Activated T-helper 2 cell treated with anti-CD3 and anti-CD28 coated beads, Interferon-gamma antibody, Interleukin-2, Interleukin-4, amounts not matched to agents 10 μg/mL and 5 μg/mL and 100 μg/mL, durations not matched to agents 14 hours and 24 hours and 36 hours (primary cell): ENCODE results near the gene CDR2L. TPM values are rescaled to one million over a fixed set of nuclear protein-coding genes. Genes with fewer than 3 reads are reported as not detected.
"Not testable (repeated sequence)": the region's sequence is repeated elsewhere in the genome, so short reads cannot be mapped to it uniquely, and the experiment has no call there.

Source experiments
- DNase-seq: peaks from one replicate; pipeline ENCODE4 v3.0.0; 2021; ENCODE audit warnings: low spot score
- H3K27ac Mint-ChIP-seq: one replicate; pipeline ENCODE4 v1.8.0; 2021; ENCODE audit warnings: mixed read lengths
- H3K27me3 Mint-ChIP-seq: one replicate; pipeline ENCODE4 v1.8.0; 2021; ENCODE audit warnings: low read depth, mixed read lengths
- H3K36me3 Mint-ChIP-seq: one replicate; pipeline ENCODE4 v1.8.0; 2021; ENCODE audit warnings: low read depth, mixed read lengths
- H3K4me1 Mint-ChIP-seq: one replicate; pipeline ENCODE4 v1.8.0; 2021; ENCODE audit warnings: low read depth, mixed read lengths
- H3K4me3 Mint-ChIP-seq: one replicate; pipeline ENCODE4 v1.8.0; 2021; ENCODE audit warnings: low read depth, mild to moderate bottlenecking, moderate library complexity, mixed read lengths
- H3K9me3 Mint-ChIP-seq: one replicate; pipeline ENCODE4 v1.8.0; 2021; ENCODE audit warnings: mixed read lengths
- intact Hi-C: fragments of 100-400 bp; cut with micrococcal nuclease; formaldehyde crosslinking; loops from one replicate; pipeline ENCODE4 v1.15.1; 2023
- total RNA-seq: library from RNA; stranded (reverse); gene quantifications from 2 replicates; pipeline ENCODE4 v1.2.3, GENCODE V29; 2022

CDR2L gene
- total RNA-seq, 1 donor from 2014 or later: 2.4 TPM

DNA sequence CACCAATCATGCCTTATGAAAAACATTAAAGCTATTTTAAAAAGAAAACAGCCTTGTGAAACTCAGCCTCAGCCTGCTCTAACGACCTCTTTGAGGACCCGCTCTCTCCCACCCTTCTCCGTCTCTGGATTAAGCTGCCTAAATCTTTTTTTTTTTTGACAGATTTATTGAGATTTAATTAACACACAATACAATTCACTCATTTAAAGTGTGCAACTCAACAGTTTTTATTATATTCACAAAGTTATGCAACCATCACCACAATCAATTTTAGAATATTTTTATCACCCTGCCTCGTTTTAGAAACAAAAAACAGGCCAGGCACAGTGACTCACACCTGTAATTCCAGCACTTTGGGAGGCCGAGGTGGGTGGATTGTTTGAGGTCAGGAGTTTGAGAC lies 8.4 kb downstream of the CDR2L start:
- Mint-ChIP-seq H3K27me3 (peaks cover 12% of the 10 kb centered on the region), H3K36me3 (no peaks in the 10 kb centered on the region), H3K27ac (no peak overlapping the region), H3K9me3 (no peaks in the 10 kb centered on the region), H3K4me1 (peaks cover 6% of the 10 kb centered on the region), H3K4me3 (no peak overlapping the region)
- DNase-seq: no peak
- intact Hi-C loops: no loop called here

DNA sequence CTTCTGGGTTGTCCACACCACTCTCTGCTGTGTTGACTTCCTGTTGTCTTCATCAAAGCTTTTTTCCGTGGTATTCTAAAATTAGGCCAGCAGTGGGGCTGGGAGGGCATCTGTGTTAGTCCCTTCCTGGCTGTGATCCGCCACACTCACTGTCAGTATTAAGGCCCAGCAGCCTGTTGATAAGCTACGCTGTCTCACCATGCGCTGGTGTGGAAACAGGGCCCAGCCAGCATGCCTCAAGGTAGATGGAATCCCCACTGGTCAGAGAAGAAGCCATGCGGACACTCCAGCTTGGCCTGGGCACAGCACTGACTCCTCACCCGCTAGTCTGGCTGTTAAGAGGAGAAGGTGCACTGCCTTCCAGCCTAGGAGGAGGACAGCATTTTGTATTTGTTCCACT lies 11.4 kb downstream of the CDR2L start:
- intact Hi-C loops: no loop called here
- DNase-seq: no peak
- H3K4me3 Mint-ChIP-seq: no peak overlapping the region
- H3K36me3 Mint-ChIP-seq: no peaks in the 10 kb centered on the region
- H3K27me3 Mint-ChIP-seq: peaks cover 4% of the 10 kb centered on the region
- no peak overlapping the region for H3K27ac Mint-ChIP-seq
- H3K4me1 Mint-ChIP-seq: peaks cover 9% of the 10 kb centered on the region
- H3K9me3 Mint-ChIP-seq: no peaks in the 10 kb centered on the region

- peaks cover 4% of the 10 kb centered on the region for H3K27me3 Mint-ChIP-seq
- no peak overlapping the region for H3K27ac Mint-ChIP-seq
- H3K9me3 Mint-ChIP-seq: no peaks in the 10 kb centered on the region
- no peak for DNase-seq
- H3K4me1 Mint-ChIP-seq: peaks cover 9% of the 10 kb centered on the region
- intact Hi-C loops: no loop called here
- H3K4me3 Mint-ChIP-seq: no peak overlapping the region
- no peaks in the 10 kb centered on the region for H3K36me3 Mint-ChIP-seq
These were observed 12.1 kb downstream of the CDR2L start for GRCh38 chr17:74999523-74999922.

- no peaks in the 10 kb centered on the region for H3K9me3 Mint-ChIP-seq
- peaks cover 9% of the 10 kb centered on the region for H3K4me1 Mint-ChIP-seq
- H3K36me3 Mint-ChIP-seq: no peaks in the 10 kb centered on the region
- H3K27ac Mint-ChIP-seq: no peak overlapping the region
- no peak for DNase-seq
- no peaks in the 10 kb centered on the region for H3K27me3 Mint-ChIP-seq
- H3K4me3 Mint-ChIP-seq: no peak overlapping the region
- intact Hi-C loops: no loop called here
These were observed 14.7 kb downstream of the CDR2L start for GRCh38 chr17:75001915-75002843.

DNA sequence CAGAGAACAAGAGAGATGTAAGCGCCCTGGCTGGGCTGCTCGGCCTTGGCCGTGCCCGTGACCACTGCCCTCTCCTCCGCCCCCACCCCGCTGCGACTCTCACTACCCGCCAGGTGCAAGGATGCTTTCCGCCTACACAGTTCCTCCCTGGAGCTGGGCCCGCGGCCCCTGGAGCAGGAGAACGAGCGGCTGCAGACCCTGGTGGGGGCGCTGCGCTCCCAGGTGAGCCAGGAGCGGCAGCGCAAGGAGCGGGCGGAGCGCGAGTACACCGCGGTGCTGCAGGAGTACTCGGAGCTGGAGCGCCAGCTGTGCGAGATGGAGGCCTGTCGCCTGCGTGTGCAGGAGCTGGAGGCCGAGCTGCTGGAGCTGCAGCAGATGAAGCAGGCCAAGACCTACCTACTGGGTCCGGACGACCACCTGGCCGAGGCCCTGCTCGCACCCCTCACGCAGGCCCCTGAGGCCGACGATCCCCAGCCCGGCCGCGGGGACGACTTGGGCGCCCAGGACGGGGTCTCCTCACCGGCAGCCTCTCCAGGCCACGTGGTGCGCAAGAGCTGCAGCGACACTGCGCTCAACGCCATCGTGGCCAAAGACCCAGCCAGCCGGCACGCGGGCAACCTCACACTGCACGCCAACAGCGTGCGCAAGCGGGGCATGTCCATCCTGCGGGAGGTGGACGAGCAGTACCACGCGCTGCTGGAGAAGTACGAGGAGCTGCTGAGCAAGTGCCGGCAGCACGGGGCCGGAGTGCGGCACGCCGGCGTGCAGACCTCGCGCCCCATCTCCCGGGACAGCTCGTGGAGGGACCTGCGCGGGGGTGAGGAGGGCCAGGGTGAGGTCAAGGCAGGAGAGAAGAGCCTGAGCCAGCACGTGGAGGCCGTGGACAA lies 15.9 kb downstream of the CDR2L start:
- Mint-ChIP-seq H3K27me3 (no peaks in the 10 kb centered on the region), H3K27ac (no peak overlapping the region), H3K4me1 (peaks cover 8% of the 10 kb centered on the region), H3K9me3 (no peaks in the 10 kb centered on the region), H3K36me3 (no peaks in the 10 kb centered on the region), H3K4me3 (no peak overlapping the region)
- DNase-seq: no peak
- intact Hi-C loops: no loop called here

GRCh38 chr17:75003957-75004355 lies 16.5 kb downstream of the CDR2L start:
- no peak overlapping the region for H3K27ac Mint-ChIP-seq
- intact Hi-C loops: no loop called here
- H3K9me3 Mint-ChIP-seq: no peaks in the 10 kb centered on the region
- no peak overlapping the region for H3K4me3 Mint-ChIP-seq
- DNase-seq: no peak
- H3K27me3 Mint-ChIP-seq: no peaks in the 10 kb centered on the region
- no peaks in the 10 kb centered on the region for H3K36me3 Mint-ChIP-seq
- H3K4me1 Mint-ChIP-seq: peaks cover 3% of the 10 kb centered on the region

- H3K4me1 Mint-ChIP-seq: peaks cover 3% of the 10 kb centered on the region
- intact Hi-C loops: no loop called here
- no peaks in the 10 kb centered on the region for H3K9me3 Mint-ChIP-seq
- no peaks in the 10 kb centered on the region for H3K27me3 Mint-ChIP-seq
- no peak overlapping the region for H3K4me3 Mint-ChIP-seq
- H3K27ac Mint-ChIP-seq: no peak overlapping the region
- no peak for DNase-seq
- no peaks in the 10 kb centered on the region for H3K36me3 Mint-ChIP-seq
These were observed 16.9 kb downstream of the CDR2L start for GRCh38 chr17:75004371-75004770.

DNA sequence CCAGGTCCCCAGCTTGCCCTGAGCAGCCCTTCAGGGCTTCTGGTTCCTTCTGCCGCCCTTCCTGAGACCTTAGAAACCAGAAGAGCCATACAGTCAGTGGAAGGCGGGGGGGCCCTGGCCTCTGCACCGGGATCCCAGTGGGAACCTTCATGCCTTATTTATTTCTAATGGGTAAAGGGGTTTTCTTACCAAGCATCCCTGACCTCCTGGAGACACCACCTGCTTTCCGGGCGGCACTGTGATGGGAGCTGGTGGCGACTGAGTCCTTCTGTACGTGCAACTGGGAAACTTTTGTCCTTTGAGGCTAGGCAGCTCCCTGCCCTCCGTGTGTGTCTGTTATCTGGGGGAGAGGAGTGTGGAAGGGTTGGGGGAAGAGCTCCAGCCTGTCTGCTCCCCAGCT lies 17.9 kb downstream of the CDR2L start:
- H3K4me1 Mint-ChIP-seq: peaks cover 3% of the 10 kb centered on the region
- H3K27me3 Mint-ChIP-seq: no peaks in the 10 kb centered on the region
- no peak overlapping the region for H3K4me3 Mint-ChIP-seq
- no peak for DNase-seq
- H3K9me3 Mint-ChIP-seq: no peaks in the 10 kb centered on the region
- H3K36me3 Mint-ChIP-seq: no peaks in the 10 kb centered on the region
- H3K27ac Mint-ChIP-seq: no peak overlapping the region
- intact Hi-C loops: no loop called here

- intact Hi-C loops, H3K36me3 Mint-ChIP-seq, H3K27me3 Mint-ChIP-seq, DNase-seq, H3K4me3 Mint-ChIP-seq, H3K4me1 Mint-ChIP-seq, H3K9me3 Mint-ChIP-seq, H3K27ac Mint-ChIP-seq: not testable (repeated sequence)
These were observed 18.7 kb downstream of the CDR2L start for GRCh38 chr17:75006084-75006483.

GRCh38 chr17:75006653-75007052 lies 19.2 kb downstream of the CDR2L start:
- Mint-ChIP-seq H3K9me3 (no peaks in the 10 kb centered on the region), H3K4me1 (peaks cover 8% of the 10 kb centered on the region), H3K27me3 (no peaks in the 10 kb centered on the region), H3K27ac (no peak overlapping the region), H3K4me3 (no peak overlapping the region), H3K36me3 (no peaks in the 10 kb centered on the region)
- intact Hi-C loops: no loop called here
- DNase-seq: no peak

DNA sequence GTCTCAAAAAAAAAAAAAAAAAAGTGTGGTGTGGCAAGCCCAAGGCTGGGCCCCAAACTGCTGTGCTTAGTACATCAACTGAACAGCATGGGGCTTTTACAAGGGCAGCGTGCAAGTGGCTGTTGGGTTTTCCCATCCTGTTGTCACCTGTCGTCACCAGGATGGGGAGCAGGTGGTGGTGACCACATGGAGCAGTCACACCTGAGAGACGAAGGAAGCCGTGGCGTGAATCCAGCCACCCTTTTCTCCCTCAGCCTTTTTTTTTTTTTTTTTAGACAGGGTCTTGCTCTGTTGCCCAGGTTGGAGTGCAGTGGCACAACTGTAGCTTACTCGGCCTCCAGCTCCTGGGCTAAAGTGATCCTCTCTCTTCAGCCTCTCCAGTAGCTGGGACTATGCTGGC lies 20.9 kb downstream of the CDR2L start:
- Mint-ChIP-seq H3K4me3 (no peak overlapping the region), H3K9me3 (no peaks in the 10 kb centered on the region), H3K27ac (no peak overlapping the region), H3K27me3 (no peaks in the 10 kb centered on the region), H3K36me3 (peaks cover 1% of the 10 kb centered on the region), H3K4me1 (peaks cover 13% of the 10 kb centered on the region)
- intact Hi-C loops: no loop called here
- no peak for DNase-seq

- H3K36me3 Mint-ChIP-seq: peaks cover 7% of the 10 kb centered on the region
- no peaks in the 10 kb centered on the region for H3K27me3 Mint-ChIP-seq
- H3K4me1 Mint-ChIP-seq: peaks cover 19% of the 10 kb centered on the region
- no peak overlapping the region for H3K27ac Mint-ChIP-seq
- no peak overlapping the region for H3K4me3 Mint-ChIP-seq
- no peaks in the 10 kb centered on the region for H3K9me3 Mint-ChIP-seq
- intact Hi-C loops: no loop called here
- DNase-seq: no peak
These were observed 21.8 kb downstream of the CDR2L start for GRCh38 chr17:75009139-75009724.
